Right kidney (tissue), 1 donor: Measurements from ENCODE around the gene ZFP36.
A peak's percentile ranks its signal among the peaks of the same experiment; 100 is the strongest.
"Not testable (repeated sequence)": the region's sequence is repeated elsewhere in the genome, so short reads cannot be mapped to it uniquely, and the experiment has no call there.

ENCODE experiments used
- DNase-seq: peaks from one replicate; pipeline ENCODE4 v3.0.0-alpha.2; 2016

Gene ZFP36

GRCh38 chr19:39445196-39446111 is 38.8 kb downstream of the ZFP36 start, which contains the start of gene SUPT5H:
Gene SUPT5H (plus strand): TSS chr19:39445582. CDS start chr19:39445891, 309 bp downstream.
- peak; percentile 87 for DNase-seq

- DNase-seq: no peak
Measured at GRCh38 chr19:39446365-39447084, 39.9 kb downstream of the ZFP36 start.

- DNase-seq: no peak
Measured at GRCh38 chr19:39448271-39448670, 41.6 kb downstream of the ZFP36 start.

DNA sequence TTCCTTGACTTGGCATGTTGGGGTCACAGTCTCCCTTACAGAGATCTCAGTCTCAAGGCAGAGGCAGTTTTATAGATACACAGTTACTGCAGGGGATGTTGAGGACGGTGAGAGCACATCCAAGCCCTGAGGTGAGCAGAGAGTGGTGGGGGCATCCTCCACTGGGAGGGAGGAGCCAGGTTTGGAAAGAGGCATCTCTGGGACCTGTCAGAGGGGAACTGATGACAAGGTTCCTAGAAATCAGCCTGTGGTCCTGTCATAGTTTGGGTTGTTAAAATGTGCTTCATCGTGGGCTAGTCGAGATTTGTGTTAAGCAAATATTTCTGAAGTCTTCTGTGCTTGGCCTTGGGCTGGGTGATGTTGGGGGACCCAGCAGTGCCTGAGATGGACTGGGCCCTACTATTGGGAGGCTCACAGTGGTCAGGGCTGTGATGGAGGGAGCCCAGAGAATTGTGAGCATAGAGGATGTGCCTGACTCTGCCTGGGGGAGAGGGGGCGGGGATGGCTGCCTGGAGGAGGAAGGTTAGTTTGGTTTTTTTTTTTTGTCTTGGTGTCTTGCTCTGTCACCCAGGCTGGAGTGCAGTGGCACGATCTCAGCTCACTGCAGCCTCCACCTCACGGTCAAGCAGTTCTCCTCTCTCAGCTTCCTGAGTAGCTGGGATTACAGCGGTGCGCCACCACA is 42.6 kb downstream of the ZFP36 start:
- DNase-seq: no peak

DNA sequence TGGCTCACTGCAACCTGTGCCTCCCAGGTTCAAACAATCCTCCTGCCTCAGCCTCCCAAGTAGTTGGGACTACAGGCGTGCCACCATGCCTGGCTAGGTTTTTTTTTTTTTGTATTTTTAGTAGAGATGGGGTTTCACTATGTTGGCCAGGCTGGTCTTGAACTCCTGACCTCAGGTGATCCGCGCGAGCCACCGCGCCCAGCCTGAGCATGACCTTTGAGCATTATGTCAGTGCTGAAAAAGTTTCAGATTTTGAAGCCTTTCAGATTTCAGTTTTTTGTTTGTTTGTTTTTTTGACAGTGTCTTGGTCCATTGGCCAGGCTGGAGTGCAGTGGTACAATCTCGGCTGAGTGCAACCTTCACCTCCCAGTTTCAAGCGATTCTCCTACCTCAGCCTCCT is 44.6 kb downstream of the ZFP36 start:
- DNase-seq: not testable (repeated sequence)
